Left lung (tissue), 10 donors: ENCODE measurements around the gene FAM193B. TPM values are rescaled to one million over a fixed set of nuclear protein-coding genes. Genes with fewer than 3 reads are reported as not detected.

Source experiments
- ATAC-seq: fragments of 200-7000 bp; cut with Tn5 transposase; one replicate; pipeline ENCODE4 v1.9.1; 2020; ENCODE audit warnings: moderate library complexity
- DNase-seq, 4 donors: peaks; one replicate each; pipeline ENCODE4 v3.0.0-alpha.2; 2013 to 2020
- H3K27ac ChIP-seq, 2 donors: fragments of 200-600 bp; sonication (generic) in 1 of 2; one replicate each; pipeline versions ENCODE4 v1.5.0 to v1.8.0; 2020 to 2021
- H3K27me3 ChIP-seq, 2 donors: fragments of 200-600 bp; sonication (generic) in 1 of 2; one replicate each; pipeline versions ENCODE4 v1.5.0 to v1.8.0; 2020 to 2021
- H3K36me3 ChIP-seq, 2 donors: fragments of 200-600 bp; sonication (generic) in 1 of 2; one replicate each; pipeline versions ENCODE4 v1.5.0 to v1.8.0; 2020 to 2021
- H3K4me1 ChIP-seq, 2 donors: fragments of 200-600 bp; one replicate each; pipeline ENCODE4 v1.8.0; 2021
- H3K4me3 ChIP-seq, 2 donors: fragments of 200-600 bp; sonication (generic) in 1 of 2; one replicate each; pipeline versions ENCODE4 v1.5.0 to v1.8.0; 2020 to 2021; ENCODE audit warnings: mild to moderate bottlenecking in 1 of 2
- H3K9me3 ChIP-seq, 2 donors: fragments of 200-600 bp; sonication (generic) in 1 of 2; one replicate each; pipeline versions ENCODE4 v1.5.0 to v1.8.0; 2020 to 2021
- intact Hi-C, 2 donors: fragments of 100-400 bp; cut with DNase I; formaldehyde crosslinking; loops; one replicate each; pipeline versions ENCODE4 v1.11.2 to v1.14.2; 2022
- polyA plus RNA-seq, 6 donors: library from polyadenylated mRNA; unstranded; fragments of 120-200 nt; gene quantifications; one replicate each; pipeline ENCODE4 v1.2.1, GENCODE V29; 2013; ENCODE audit not compliant: insufficient read length in 6 of 6
- total RNA-seq, 2 donors: library from RNA; stranded (reverse); fragmentation: NEBNext Ultra II Directional; extraction: Animal tissue kit (Norgen Biotek cat#: 25700); gene quantifications; one replicate each; pipeline ENCODE4 v1.2.1, GENCODE V29; 2021
- TF ChIP-seq, protein P1 (sequence below), 2 donors: fragments of 200-600 bp; sonication (generic) in 1 of 2; IDR thresholded peaks; one replicate each; pipeline versions ENCODE4 v1.5.0 to v1.8.0; 2021; ENCODE audit warnings: antibody characterized with exemption in 2 of 2
- donor health status: DM: no; HTN: yes; CAD: no.
- donor health status: DM: no; HTN: no; CAD: no.

FAM193B gene
- total and polyA plus RNA-seq, 8 donors: 64.3 to 112 (median 91.9) TPM

DNA sequence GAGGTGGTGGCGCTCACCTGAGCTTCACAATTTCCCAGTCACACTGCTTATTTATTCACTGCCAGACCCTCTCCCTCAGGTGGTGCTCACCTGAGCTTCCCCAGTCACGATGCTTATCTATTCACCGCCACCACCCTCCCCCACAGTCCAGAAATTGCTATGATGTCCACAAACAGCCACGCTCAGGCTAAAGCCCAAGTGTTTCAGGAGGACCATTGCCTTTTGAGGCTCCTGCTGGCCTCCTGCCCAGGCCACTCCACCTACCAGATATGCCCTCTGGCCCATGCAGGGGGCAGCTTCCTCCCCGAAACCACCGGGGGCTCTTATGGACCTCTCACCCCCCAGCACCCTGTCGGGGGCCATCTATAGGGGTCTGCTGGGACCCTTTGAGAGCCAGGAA lies 61.5 kb downstream of the FAM193B start:
- no peak overlapping the region for H3K4me3 ChIP-seq
- ATAC-seq (no peak), DNase-seq (no peak)
- no peaks in the 10 kb centered on the region for H3K27me3 ChIP-seq
- TF ChIP-seq, protein P1, sequence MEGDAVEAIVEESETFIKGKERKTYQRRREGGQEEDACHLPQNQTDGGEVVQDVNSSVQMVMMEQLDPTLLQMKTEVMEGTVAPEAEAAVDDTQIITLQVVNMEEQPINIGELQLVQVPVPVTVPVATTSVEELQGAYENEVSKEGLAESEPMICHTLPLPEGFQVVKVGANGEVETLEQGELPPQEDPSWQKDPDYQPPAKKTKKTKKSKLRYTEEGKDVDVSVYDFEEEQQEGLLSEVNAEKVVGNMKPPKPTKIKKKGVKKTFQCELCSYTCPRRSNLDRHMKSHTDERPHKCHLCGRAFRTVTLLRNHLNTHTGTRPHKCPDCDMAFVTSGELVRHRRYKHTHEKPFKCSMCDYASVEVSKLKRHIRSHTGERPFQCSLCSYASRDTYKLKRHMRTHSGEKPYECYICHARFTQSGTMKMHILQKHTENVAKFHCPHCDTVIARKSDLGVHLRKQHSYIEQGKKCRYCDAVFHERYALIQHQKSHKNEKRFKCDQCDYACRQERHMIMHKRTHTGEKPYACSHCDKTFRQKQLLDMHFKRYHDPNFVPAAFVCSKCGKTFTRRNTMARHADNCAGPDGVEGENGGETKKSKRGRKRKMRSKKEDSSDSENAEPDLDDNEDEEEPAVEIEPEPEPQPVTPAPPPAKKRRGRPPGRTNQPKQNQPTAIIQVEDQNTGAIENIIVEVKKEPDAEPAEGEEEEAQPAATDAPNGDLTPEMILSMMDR (IDR thresholded peaks at IDR 0.05): no peak
- intact Hi-C loops: no loop called here
- peaks cover 32 to 63% of the 10 kb centered on the region in 2 donors for H3K4me1 ChIP-seq
- H3K9me3 ChIP-seq: no peaks in the 10 kb centered on the region
- peaks cover 0 to 54% of the 10 kb centered on the region in 2 donors for H3K36me3 ChIP-seq
- H3K27ac ChIP-seq: peak overlapping the region in 1 of 2 donors; percentile 92

DNA sequence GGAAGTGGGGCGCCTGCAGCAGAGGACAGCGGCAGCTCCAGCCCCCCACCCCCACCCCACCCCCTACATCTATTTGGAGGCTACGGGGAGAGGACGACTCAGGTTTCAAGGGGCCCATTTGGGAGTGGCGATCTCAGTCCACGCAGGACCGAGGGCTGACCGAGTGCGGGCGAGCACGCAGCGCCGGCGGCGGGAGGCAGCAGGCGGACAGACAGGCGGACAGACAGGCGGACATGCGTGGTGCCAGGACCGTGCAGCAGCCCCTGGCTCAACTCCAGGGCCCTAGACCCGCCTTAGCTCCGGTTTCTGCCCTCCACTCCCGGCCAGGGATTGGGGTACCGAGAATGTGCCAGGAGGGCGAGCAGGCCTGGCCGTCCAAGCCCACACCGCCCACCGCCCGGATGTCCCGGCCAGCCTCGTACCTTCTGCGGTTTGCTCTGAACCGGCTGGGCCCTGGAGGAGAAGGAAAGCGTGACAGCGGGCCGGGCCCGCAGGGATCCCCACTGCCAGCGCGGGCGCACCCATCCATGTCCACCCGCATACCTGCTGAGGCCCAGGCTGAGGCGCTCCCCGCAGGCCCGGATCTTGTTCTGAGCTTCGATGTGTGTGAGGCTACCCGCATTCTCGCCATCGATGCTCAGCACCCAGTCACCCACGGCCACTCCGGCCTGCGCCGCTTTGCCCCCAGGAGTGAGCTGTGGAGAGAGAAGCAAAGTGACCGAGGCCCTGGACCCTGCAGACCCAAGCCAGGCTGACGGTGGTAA lies 62.2 kb downstream of the FAM193B start:
- Histone ChIP-seq H3K27ac (no peak overlapping the region), H3K36me3 (peaks cover 0 to 61% of the 10 kb centered on the region in 2 donors), H3K27me3 (no peaks in the 10 kb centered on the region), H3K4me3 (no peak overlapping the region), H3K4me1 (peaks cover 32 to 62% of the 10 kb centered on the region in 2 donors), H3K9me3 (no peaks in the 10 kb centered on the region)
- peak in 1 of 4 donors; percentile 76 for DNase-seq
- ATAC-seq: no peak
- TF ChIP-seq, protein P1 (IDR thresholded peaks at IDR 0.05): no peak
- intact Hi-C loops: no loop called here

DNA sequence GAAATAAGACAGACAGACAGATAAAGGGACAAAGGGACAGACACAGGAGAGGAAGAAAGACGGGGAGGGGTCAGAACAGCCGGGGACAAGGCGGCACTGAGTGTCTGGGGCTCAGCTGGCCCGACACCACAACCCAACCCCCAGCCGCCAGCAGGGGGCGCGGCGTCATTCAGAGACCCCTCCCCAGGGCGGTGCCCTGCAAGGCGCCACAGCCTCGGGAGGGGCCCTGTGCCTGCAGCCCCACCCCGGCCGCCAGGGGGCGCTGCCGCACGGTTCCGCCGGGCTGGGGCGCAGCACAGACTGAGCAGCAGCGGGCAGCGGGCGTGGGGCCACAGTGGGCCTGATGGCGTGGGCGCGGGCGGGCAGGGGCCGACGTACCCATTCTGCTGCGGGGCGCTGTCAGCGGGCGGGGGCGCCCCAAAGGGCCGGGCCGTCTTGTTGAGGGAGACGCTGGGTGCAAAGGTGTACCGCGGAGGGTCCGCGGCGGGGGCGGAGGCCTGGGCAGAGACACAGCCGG lies 62.9 kb downstream of the FAM193B start:
- H3K9me3 ChIP-seq: no peaks in the 10 kb centered on the region
- no peak for ATAC-seq
- H3K27ac ChIP-seq: no peak overlapping the region
- peak in 2 of 4 donors; percentile 46 to 85 for DNase-seq
- H3K4me1 ChIP-seq: peaks cover 29 to 59% of the 10 kb centered on the region in 2 donors
- intact Hi-C loops: no loop called here
- no peaks in the 10 kb centered on the region for H3K27me3 ChIP-seq
- TF ChIP-seq, protein P1 (IDR thresholded peaks at IDR 0.05): peak; percentile 47 to 69
- no peak overlapping the region for H3K4me3 ChIP-seq
- peaks cover 0 to 68% of the 10 kb centered on the region in 2 donors for H3K36me3 ChIP-seq

DNA sequence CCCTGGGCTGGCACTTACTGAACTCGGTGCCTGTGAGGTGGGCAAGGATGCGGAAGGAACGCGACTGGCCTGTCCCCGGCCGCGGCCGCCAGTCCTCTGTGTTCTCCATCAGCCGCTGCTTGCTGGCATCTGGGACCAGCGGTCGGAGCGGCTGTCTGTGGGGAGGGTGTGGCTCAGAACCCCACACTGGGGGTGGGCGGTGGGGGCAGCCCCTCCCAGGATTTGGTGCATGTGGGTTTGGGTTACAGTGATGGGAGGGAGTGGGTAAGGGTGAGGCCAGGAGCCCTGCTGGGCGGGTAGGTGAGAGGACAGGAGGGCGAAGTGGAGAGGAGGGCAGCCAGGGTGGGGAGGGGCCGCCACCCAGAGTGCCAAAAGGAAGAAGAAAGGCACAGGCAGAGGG lies 63.4 kb downstream of the FAM193B start:
- peak in 1 of 4 donors; percentile 76 for DNase-seq
- no peak overlapping the region for H3K27ac ChIP-seq
- H3K4me1 ChIP-seq: peaks cover 24 to 54% of the 10 kb centered on the region in 2 donors
- peaks cover 0 to 73% of the 10 kb centered on the region in 2 donors for H3K36me3 ChIP-seq
- H3K9me3 ChIP-seq: no peaks in the 10 kb centered on the region
- TF ChIP-seq, protein P1 (IDR thresholded peaks at IDR 0.05): no peak
- H3K4me3 ChIP-seq: no peak overlapping the region
- intact Hi-C loops: no loop called here
- H3K27me3 ChIP-seq: no peaks in the 10 kb centered on the region
- no peak for ATAC-seq

DNA sequence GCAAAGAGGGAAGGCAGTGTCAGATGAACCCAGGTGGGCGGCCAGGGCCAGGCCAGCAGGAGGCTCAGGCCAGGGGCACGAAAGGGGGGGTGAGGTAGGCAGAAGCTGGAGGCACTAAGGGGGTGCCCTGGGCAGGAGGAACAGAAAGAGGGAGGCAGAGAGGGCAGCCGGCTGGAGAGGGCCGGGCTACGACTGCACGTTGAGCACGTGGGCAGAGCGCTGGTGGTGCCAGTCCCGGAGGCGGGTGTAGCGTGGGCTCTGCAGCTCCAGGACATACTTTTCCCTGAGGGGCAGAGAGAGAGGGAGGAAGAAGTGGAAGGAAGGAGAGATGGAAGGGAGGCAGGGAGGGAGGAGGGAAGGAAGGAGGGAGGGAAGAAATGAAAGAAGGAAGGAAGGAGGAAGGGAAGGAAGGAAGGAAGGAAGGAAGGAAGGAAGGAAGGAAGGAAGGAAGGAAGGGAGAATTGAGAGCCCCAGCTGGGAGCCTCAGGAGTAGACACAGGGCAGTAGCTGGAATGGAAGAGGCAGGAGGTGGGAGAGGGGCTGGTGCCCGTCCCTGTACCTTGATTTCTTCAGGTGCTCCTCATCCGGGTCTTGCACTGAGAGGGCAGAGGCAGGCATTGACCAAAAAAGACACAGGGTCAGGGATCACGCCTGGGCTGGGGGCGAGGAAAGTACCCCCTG lies 63.9 kb downstream of the FAM193B start:
- intact Hi-C loops: no loop called here
- TF ChIP-seq, protein P1 (IDR thresholded peaks at IDR 0.05): no peak
- Histone ChIP-seq H3K36me3 (peaks cover 0 to 78% of the 10 kb centered on the region in 2 donors), H3K27me3 (no peaks in the 10 kb centered on the region), H3K4me3 (no peak overlapping the region), H3K4me1 (peaks cover 19 to 49% of the 10 kb centered on the region in 2 donors), H3K27ac (no peak overlapping the region), H3K9me3 (no peaks in the 10 kb centered on the region)
- DNase-seq: no peak
- no peak for ATAC-seq
